ENCODE data around the gene PKIB.
A peak's percentile ranks its signal among the peaks of the same experiment; 100 is the strongest.
"Not testable (repeated sequence)": the region's sequence is repeated elsewhere in the genome, so short reads cannot be mapped to it uniquely, and the experiment has no call there.

The PKIB gene

DNA sequence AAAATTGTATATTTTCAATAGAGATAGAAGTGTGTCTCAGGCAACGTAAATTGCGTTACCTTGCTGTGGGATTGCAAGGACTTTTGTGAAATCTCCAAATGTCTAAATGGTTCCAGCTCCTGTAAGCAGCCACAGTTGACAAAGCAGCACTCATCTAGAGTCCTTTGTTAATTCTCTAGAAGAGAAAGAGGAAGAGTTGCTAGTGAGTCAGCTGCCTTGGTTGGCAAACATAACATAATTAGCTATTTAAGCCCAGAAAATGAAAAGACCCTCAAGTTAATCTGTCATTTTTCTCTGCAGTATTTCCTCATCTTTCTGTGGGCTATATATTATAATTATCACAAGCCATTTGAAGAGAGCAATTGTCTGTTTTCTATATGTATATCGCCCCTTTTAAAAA, 102.9 kb downstream of the PKIB start:
- no peak for DNase-seq

DNA sequence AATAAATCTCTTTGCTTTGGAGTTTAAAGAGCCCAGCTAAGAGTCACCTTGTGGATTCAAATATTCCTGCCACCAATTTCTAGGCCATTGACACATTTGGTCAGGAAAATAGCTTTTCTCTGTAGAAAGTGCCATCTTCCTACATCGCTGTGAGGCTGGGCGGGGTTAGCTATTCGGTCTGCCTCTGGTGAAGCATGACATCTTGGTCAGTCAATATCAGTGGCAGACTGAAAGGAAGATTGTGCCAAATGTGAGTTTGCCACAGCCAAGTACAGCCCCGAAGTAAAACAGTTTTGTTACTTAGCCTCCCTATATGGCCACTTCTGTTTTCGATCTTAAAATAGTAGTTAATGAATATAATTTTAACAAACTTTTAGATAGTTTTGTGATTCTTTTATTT, 103.9 kb downstream of the PKIB start:
- DNase-seq = peak; percentile 15

DNA sequence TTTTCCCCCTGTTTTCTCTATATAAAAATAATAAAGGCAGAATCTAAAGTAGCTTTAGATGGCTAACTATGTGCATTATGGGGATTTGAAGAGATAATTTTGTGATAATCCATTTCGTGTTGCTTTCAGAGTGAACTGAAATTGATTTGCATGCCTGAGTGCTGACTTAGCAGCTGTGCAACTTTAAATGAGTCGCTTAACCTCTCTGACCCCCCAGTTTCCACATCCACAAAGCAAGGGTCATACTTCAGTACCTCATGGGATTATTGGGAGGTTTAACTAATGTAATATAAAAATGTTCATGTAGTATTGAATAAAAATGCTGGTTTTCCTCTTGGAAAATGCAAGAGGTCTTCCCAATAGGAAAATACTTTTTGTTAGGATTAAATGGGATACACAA, 105.5 kb downstream of the PKIB start:
- no peak for DNase-seq

DNA sequence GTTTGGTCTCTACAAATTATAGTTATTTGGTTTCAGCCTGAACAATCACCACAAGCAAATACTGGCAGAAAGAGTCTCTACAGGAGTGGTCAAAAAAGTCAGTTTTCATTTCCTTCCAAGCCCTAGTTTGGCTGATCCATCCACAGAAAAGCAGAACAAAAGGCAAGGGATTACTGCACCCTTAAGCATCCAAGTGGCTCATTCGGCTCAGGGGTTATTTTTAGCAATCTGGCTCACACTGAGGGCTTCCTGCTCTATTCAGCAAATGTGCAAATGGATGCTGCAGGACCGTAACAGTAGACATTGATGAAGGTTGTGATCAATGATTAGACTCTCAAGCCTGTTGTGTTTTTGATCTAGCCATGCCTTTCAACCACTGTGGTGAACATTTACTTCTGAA, 107.1 kb downstream of the PKIB start:
- no peak for DNase-seq

DNA sequence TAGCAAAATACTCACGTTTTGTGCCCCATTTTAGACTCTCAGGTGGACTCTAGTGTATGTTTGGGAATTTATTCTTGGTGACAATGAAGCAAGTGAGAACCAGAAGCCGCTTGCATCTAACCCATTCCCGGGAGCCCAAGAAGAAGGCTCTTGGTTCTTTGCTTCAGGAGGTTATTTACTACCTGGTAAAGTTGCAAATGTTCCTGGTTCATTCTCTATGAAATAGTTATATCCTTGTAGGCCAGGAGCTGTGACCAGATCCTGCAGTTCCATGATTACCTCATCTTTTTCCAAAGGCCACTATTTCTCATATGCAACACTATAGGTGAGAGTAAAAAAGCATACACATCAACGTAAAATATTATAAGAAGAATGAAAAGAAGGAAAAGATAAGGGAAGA, 108.4 kb downstream of the PKIB start:
- no peak for DNase-seq

DNA sequence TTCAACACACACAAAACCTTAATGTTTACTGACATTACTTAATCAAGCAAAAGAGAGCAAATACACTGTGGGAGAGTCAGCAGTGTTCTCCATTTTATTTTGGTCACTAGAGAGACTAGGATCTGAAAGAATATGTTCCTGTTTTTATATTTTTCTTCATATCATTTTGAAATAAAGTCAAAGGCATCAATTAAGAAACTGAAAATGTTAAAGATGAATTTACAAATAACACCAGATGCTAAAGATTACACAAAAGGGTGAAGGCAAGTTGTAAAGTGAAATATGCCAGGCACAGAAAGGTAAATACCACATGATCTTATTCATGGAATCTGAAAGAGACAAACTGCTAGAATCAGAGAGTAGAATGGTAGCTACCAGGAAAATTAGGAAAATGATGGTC, 109.0 kb downstream of the PKIB start:
- no peak for DNase-seq

DNA sequence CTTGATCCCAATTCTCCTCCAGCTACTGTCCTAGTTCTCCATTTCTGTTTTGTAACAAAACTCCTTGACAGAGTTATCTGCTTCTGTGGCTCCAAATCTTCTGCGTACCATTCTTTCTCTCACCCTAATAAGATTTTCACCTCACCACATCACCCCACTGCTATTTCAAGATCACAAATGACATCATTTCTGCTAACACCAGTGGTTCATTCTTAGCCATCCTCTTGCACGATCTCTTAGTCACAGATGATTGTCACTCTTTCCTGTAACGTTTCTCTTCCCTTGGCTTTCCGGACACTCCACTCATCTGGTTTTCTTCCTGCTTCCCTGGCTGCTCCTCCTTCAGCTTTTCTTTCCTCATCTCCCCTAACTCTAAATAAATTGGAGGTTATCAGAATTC, 112.5 kb downstream of the PKIB start:
- no peak for DNase-seq

DNA sequence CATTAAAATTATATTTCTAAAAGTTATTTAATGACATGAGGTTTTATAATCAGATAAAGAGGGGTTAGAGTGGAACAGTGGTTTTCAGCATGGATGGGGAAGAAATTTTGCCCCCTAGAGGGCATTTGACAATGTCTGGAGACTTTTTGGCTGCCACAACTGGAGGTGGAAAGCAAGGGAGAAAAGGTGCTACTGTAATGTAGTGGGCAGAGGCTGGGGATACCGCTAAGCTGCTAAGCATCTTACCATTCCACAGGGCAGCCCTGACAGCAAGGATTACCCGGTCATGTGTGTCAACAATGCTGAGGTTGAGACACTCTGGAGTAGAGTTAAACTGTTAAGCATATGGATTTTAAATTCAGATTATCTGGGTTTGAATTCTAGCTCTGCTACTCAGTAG, 116.4 kb downstream of the PKIB start:
- DNase-seq = peak; percentile 36

DNA sequence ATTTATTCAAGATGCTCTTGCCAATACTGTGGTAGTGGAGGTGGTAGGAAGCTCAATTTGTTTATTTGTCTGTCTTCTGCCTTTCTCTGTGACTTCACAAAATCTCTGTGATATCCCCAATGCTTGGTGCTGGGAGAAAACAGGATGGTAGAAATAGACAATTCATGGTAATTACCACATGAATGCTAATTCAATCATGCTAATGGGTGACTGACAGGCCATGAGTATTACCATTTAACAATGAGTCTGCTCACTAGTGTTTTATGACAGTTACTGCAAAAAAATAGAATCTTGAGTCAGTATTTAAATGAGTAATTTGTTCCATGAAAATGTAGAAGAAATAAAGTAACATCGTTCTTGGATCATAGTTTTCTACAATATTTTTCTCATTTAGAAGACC, 117.0 kb downstream of the PKIB start:
- DNase-seq = no peak

DNA sequence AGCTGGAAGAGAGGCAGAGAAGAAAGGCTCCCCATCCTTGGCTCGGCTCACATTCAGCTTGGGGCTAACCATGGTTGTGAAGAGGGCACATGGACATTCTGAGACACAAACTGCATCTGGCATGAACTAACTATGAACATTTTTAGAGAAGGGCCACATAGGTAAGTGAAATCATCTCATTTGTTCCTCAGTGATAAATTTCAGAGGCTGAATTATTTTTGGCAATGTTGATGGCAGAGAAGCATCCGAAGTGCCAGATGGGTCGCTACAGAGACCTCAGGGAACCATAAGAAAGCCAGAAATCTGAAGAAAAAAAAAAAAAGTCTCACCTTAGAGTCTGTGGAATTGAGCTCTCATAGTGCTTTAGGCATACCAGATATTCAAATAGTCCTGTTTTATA, 120.1 kb downstream of the PKIB start:
- no peak for DNase-seq

DNA sequence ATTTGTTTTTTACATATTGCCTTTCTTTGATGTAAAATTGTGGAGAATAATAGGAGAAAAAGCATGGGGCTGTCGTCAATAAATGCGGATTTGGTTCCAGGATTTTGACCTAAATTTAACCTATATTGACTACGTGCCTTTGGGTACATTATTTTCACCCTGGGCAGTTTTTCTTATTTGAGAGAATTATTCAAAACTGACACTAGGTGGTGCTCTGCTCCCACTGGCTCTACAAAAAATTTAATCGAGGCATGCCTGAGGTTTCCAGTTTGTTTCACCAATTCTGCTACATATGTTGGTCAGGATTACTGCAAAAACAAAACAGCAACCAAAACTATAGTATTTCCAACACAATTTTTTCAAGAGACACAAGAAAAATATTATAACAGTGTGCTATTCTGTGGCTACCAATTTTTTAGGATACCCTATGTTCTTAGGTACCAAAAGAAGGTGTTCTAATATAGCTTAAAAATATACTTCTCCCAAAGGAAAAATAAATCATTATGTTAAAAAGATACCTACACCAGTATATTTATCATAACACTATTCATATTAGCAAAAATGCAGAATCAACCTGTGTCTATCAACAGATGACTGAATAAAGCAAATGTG, 120.7 kb downstream of the PKIB start:
- DNase-seq = peak; percentile 53

DNA sequence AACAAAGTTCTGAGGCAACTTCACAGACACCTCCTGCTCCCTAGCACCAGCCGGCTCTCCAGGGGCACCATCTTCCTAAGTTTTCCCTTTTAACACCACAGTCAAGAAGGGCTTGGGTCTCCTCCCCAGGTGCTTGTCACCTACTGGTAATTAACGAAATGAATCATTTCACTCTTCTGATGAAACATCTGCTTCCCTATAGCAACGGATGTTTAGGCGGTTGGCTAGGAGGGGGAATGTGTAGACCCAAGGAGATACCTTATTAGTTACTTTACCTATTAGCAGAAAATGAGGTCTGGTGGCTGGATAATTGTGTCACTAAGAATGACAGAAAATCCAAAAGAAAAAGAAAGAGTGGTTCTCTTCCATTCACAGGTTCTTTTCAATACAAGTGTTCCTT, 123.1 kb downstream of the PKIB start:
- no peak for DNase-seq

DNA sequence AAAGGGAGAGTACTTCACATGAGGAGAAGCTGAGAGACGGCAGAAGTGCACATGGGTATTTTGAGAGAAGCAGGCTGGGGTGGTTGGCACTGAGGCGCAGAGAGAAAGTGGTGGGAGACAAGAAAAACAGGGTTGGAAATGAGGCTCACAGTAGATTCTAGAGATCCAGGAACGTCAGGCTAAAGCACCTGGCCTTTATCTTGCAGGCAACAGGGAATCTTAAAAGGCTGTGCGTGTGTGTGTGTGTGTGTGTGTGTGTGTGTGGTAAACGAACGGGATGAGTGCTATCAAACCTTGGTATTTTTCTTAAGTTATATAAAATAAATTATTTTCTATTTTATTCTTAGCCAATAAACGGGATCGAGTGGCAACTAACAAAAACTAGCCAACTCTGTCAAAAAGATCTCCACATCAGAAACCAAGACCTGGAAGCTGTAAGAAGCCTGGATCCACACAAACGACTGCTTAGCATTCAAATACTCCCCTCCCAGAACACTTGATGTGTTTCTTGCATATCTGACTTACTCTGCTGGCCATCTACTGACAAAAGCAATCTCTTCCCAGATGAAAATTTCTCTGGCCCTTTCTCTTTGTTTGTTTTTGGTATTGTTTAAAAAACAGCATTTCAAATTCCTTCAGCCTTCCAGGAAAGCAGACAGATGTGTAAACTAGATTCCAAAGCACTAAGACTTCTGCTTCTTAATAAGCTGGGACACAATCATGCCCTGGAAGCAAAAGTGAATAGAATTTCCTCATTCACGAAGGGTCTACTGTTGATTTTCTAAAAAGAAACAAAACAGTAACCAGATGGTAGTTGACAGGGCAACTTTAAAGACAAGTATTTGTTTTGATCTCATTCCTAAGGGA, 124.6 kb downstream of the PKIB start:
- DNase-seq = no peak

DNA sequence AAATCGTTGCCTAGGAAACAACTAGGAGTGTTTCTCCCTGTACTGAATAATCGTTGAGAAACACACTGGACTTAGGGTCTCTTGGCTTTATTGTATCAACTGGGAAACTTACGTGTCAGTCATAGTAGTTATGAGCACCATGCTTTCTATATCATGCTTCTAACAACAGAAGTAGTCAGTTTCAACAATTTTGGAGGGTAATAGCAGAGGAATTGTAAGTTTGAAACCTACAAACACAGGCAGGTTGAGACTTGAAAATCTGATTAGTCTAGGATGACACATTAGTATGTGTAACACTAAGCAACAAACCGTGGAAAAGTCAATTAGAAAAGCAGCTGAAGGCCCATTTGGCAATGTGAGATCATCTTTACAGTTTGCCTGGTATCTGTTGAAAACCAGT, 125.4 kb downstream of the PKIB start:
- no peak for DNase-seq

DNA sequence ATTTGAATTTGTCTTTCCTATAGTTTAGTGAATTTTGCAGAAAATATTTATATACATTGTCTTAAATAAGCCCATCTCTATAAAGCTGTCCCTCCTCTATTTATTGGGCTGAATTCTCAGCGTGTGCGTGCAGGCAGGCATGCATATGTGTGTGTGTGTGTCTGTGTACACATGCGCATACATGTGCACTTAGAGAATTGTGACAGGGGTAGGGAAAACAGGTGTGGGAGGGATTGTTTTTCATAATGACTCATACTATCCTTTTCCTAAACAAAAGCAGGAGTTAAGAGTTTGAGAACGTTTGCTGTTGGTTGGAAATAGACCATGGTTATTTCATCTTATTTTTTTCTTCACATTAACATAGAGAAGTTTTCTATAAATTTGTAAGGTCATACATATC, 126.0 kb downstream of the PKIB start:
- no peak for DNase-seq

DNA sequence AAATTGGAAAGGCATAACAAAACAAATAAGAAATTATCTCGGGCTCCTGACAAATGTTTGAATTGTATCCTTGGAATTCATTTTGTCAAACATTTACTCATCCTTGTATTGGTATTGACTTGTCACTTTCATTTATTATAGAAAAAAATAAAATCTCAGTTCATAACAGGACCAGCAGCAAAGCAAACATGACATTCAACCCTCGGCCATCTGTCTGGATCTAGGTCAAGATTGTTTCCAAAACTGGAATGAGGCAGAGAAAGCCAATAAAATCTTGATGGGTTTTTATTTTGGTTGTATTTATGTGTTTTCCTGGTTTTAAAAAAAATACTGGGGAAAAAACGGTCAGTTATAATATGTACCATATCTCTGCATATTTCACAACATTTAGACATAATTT, 126.4 kb downstream of the PKIB start:
- no peak for DNase-seq

DNA sequence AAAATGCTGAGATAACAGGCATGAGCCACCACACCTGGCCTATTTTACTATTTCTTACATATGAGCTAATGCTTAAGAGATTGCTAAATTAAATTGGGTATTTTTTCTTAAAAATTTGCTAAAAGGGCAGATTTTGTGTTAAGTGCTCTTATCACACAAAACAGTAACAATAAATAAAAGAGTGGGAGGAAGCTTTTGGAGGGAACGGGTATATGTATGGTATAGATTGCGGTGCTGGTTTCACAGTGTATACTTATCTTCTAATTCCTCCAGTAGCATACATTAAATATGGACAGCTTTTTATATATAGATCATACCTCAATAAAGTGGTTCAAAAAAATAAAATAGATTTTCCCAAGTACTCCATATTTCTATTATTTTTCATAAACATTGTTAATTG, 129.9 kb downstream of the PKIB start:
- peak; percentile 26 for DNase-seq

DNA sequence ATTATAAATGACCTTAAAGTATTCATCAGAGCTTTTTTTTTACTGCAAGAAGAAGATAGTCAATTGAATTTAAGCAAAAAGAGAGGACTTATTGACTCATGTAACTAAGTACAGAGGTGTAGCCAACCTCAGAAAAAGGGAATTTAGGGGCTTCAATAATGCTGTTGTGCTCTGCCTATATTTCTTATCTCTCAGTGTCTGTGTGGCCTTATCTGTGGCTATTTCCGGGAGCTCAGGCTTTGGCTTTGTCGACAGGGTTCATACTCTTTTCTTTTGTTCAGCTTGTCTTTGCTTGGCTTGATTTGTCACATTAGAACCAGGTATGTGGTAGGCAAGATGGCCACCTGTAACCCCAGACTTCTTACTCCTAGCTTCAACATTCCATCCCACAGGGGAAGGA, 130.7 kb downstream of the PKIB start:
- DNase-seq = peak; percentile 37

DNA sequence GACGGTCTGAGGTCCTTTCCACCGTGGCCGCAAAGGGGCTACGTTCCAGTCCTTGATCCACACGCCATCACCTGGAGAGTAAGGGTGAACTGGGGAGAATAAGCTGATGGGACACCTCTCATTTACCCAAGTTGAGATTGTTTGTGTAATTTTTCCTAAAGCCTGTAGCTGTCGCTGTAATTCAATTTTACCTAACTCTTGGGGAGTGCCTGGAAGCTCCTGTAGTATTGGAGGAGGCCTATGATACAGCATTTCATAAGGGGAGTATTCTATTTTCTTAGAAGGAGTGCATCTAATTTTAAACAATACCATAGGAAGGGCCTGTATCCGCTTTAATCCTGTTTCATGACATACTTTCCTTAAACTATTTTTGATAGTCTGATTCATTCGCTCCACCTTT, 134.0 kb downstream of the PKIB start:
- DNase-seq = peak; percentile 17

DNA sequence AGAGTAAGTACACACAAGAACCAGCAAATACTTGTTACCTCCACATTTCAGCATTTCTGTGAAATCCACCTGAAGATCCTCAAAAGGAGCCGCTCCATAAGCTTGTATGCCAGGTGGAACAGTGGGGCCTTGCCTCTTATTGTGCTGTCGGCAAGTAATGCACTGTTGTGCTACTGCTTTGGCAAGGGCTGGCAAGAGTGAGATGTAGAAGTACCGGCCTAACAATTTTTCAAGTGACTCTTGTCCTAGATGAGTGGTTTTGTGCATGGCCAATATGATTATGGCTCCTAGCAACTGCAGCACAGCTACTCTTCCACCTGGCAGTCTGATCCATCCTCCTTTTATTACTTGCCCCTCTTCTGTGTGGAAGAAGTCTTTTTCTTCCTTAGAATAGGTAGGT, 134.7 kb downstream of the PKIB start:
- not testable (repeated sequence) for DNase-seq

DNA sequence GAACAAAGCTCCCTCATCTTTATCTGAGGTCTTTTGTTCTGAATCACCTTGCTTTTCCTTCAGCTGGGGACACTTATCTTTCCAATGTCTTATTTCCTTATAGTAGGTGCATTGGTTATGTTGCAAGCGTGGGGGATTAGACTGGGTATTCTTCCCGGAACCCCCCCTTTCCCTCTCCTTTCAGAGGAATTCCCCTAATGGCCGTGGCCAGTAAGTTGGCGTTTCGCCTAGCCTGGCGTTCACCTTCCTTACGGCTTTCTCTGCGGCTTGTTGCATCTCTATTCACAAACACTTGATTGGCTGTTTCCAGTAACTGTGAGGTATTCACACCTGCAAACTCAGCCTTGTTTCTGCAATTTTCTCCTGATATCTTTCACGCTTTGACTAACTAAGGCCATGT, 136.5 kb downstream of the PKIB start:
- DNase-seq = no peak

DNA sequence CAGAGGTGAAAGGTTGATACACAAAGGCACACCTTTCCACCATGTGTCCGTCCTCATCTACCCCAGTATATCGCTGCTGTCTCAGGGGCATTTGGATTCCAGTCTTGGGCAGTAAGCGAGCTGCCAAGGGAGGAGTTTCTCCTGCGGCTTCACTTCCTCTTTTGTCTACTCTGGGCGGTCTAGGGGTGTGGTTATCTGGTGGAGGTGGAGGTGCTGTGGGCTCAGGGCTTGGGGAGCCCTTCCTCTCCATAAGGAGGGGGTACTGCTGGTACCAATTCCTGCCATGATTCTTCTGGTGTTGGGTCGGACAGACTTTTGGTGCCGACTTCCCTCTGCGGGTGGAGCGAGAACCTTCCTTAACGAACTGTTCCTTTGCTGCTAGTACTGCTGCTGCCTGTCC, 137.4 kb downstream of the PKIB start:
- peak; percentile 32 for DNase-seq

DNA sequence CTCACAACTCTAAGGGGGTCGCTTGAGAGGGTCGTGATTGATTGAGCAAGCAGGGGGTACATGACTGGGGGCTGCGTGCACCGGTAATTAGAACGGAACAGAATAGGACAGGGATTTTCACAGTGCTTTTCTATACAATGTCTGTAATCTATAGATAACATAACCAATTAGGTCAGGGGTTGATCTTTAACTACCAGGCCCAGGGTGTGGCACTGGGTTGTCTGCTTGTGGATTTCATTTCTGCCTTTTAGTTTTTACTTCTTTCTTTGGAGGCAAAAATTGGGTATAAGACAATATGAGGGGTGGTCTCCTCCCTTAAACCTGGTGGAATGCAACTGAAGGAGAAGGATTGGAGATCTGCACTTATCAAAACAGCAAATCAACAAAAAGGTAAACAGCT, 138.7 kb downstream of the PKIB start:
- DNase-seq = not testable (repeated sequence)

DNA sequence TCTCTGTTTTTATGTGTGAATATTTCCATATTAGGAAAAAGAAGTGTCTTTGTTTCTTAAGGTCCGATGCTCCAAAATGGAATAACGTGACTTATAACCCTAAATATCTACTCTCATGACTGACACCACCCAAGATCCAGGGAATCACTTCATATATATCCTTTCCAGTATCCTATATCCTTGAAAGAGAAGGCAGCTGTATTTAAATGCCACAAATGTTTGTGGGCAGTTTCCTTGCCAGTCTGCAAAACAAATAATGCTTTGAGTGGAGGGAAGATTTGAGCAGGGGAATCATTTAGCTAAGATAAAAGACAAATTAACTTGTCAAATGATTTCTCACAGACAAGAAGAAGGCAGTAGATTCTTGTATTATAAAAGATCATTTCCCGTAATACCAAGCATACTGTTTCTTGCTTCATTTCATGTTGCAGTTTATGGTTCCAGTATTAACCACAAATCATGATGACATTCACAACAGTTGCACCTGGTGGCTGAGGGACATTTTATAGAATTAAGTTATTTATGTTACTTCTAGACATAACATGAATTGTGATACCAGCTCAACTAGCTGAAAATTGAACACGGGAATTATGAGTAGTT, 139.3 kb downstream of the PKIB start:
- no peak for DNase-seq
